K562 (cell line): Measurements from ENCODE around the gene RXRA.

ENCODE experiments used
- ARID4B ChIP-seq: sonication (generic); formaldehyde crosslinking; IDR thresholded peaks from 2 replicates; pipeline ENCODE4 v1.8.0; 2022; ENCODE audit warnings: mild to moderate bottlenecking, missing genetic modification reagents
- C11orf30 ChIP-seq: fragments of 450-650 bp; IDR thresholded peaks from 2 replicates; pipeline ENCODE4 v1.6.1; 2016; ENCODE audit warnings: low read depth, mild to moderate bottlenecking
- CTCF ChIP-seq, 3 experiments: IDR thresholded peaks in 2 of 3; conservative IDR thresholded peaks in 1 of 3; 2 replicates each; pipeline ENCODE4 v1.5.1; 2011 to 2012; ENCODE audit warnings: low read length in 3 of 3, mild to moderate bottlenecking in 3 of 3, control low read depth in 2 of 3, improper control_type of control experiment in 1 of 3, inconsistent platforms in 1 of 3, low read depth in 1 of 3, mixed read lengths in 1 of 3, moderate library complexity in 1 of 3; ENCODE audit not compliant: insufficient read depth in 2 of 3
- ESRRA ChIP-seq: fragments of 450-650 bp; IDR thresholded peaks from 2 replicates; pipeline ENCODE4 v1.6.1; 2014; ENCODE audit warnings: low read depth, mild to moderate bottlenecking, moderate library complexity, borderline replicate concordance
- GABPB1 ChIP-seq: sonication (generic); formaldehyde crosslinking; IDR thresholded peaks from 2 replicates; pipeline ENCODE4 v1.8.0; 2022; ENCODE audit warnings: mild to moderate bottlenecking, missing genetic modification reagents
- JUN ChIP-seq, 2 experiments: sonication (generic) in 1 of 2; formaldehyde crosslinking in 1 of 2; IDR thresholded peaks; 2 replicates each; pipeline versions ENCODE4 v1.6.1 to v1.8.0; 2012 to 2022; ENCODE audit warnings: borderline replicate concordance in 2 of 2, mild to moderate bottlenecking in 2 of 2, improper control_type of control experiment in 1 of 2, low read depth in 1 of 2, low read length in 1 of 2, missing genetic modification reagents in 1 of 2
- NBN ChIP-seq: fragments of 450-650 bp; IDR thresholded peaks from 2 replicates; pipeline ENCODE4 v1.6.1; 2016; ENCODE audit warnings: low read depth, mild to moderate bottlenecking
- NFIC ChIP-seq: fragments of 450-650 bp; IDR thresholded peaks from 2 replicates; pipeline ENCODE4 v1.6.1; 2017; ENCODE audit warnings: mild to moderate bottlenecking, inconsistent platforms
- NFYB ChIP-seq: IDR thresholded peaks from 2 replicates; pipeline ENCODE4 v1.6.1; 2011; ENCODE audit warnings: mild to moderate bottlenecking, moderate library complexity; ENCODE audit not compliant: insufficient read length; ENCODE audit errors: extremely low read depth
- POLR2A ChIP-seq: fragments of 450-650 bp; conservative IDR thresholded peaks from 2 replicates; pipeline ENCODE4 v1.6.1; 2016
- SMAD4 ChIP-seq: fragments of 250-450 bp; sonication (Bioruptor Pico); conservative IDR thresholded peaks from 2 replicates; pipeline ENCODE4 v1.8.0; 2021; ENCODE audit warnings: inconsistent platforms, mild to moderate bottlenecking, moderate library complexity
- SP1 ChIP-seq: sonication (generic); formaldehyde crosslinking; IDR thresholded peaks from 2 replicates; pipeline ENCODE4 v1.8.1; 2022; ENCODE audit warnings: mild to moderate bottlenecking, missing genetic modification reagents
- SRF ChIP-seq, 2 experiments: fragments of 250-450, 450-650 bp in 1 of 2; sonication (Bioruptor Pico) in 1 of 2; sonication (generic) in 1 of 2; formaldehyde crosslinking; IDR thresholded peaks; 2 replicates each; pipeline versions ENCODE4 v1.5.0 to v1.5.1; 2020 to 2022; ENCODE audit warnings: mild to moderate bottlenecking in 1 of 2, missing genetic modification reagents in 1 of 2
- ZNF766 ChIP-seq: fragments of 200-800 bp; sonication (Bioruptor generic); conservative IDR thresholded peaks from 2 replicates; pipeline ENCODE4 v1.6.1; 2016; ENCODE audit warnings: missing genetic modification characterization, missing compliant biosample characterization

GRCh38 chr9:134315716-134316448 lies 10.4 kb upstream of the RXRA start:
- TF ChIP-seq ESRRA (no peak), ARID4B (CRISPR knock-in tag) (no peak), SRF (CRISPR knock-in tag; IDR thresholded peaks at IDR 0.05) (no peak), C11orf30 (no peak), ZNF766 (CRISPR knock-in tag) (no peak), NFIC (no peak), SMAD4 (CRISPR knock-in tag) (no peak), GABPB1 (CRISPR knock-in tag) (no peak), CTCF (IDR thresholded peaks at IDR 0.05 in 2 of 3, conservative IDR thresholded peaks at IDR 0.05 in 1 of 3; ENCODE audit: insufficient read depth in 2 of 3, low read depth in 1 of 3, low read length in 3 of 3) (no peak), NBN (no peak), JUN (IDR thresholded peaks at IDR 0.05; ENCODE audit: borderline replicate concordance, low read depth, low read length) (no peak), JUN (CRISPR knock-in tag; IDR thresholded peaks at IDR 0.05; ENCODE audit: borderline replicate concordance) (no peak), SP1 (CRISPR knock-in tag) (no peak), POLR2A (no peak), NFYB (no peak)
